ENCODE results near the gene NKAIN4. TPM values are rescaled to one million over a fixed set of nuclear protein-coding genes. Genes with fewer than 3 reads are reported as not detected.

Gene NKAIN4
- total RNA-seq, 1 experiment from 2014 or later: not detected

DNA sequence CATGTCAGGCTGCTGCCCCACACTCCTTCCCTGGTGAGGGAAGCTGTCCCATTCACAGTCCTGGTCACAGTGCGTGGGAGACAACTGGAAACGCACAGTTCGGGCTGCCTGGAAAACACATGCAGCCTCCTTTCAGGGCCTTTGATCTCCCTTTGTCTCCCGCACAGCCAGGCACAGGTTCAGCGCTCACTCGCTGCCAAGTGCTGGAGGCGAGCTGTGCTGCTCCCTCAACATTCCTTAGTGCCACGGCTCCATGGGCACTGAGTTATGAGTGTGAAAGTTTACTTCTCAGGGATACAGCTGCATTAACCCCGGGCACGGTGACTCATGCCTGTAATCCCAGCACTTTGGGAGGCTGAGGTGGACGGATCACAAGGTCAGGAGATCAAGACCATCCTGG lies 47.4 kb downstream of the NKAIN4 start:
- CTCF ChIA-PET: no interaction called here
- TF ChIP-seq, protein P1, sequence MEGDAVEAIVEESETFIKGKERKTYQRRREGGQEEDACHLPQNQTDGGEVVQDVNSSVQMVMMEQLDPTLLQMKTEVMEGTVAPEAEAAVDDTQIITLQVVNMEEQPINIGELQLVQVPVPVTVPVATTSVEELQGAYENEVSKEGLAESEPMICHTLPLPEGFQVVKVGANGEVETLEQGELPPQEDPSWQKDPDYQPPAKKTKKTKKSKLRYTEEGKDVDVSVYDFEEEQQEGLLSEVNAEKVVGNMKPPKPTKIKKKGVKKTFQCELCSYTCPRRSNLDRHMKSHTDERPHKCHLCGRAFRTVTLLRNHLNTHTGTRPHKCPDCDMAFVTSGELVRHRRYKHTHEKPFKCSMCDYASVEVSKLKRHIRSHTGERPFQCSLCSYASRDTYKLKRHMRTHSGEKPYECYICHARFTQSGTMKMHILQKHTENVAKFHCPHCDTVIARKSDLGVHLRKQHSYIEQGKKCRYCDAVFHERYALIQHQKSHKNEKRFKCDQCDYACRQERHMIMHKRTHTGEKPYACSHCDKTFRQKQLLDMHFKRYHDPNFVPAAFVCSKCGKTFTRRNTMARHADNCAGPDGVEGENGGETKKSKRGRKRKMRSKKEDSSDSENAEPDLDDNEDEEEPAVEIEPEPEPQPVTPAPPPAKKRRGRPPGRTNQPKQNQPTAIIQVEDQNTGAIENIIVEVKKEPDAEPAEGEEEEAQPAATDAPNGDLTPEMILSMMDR (conservative IDR thresholded peaks at IDR 0.05; ENCODE audit: low read depth, low read length): no peak
- TF ChIP-seq EZH2 (IDR thresholded peaks at IDR 0.05; ENCODE audit: borderline replicate concordance, low read depth, low read length, poor library complexity, severe bottlenecking): no peak
- POLR2A ChIA-PET (ENCODE audit: low non-redundant PET): no interaction called here
- H3K36me3 ChIP-seq (ENCODE audit: insufficient read depth, low read length, poor library complexity, severe bottlenecking): peaks cover 71% of the 10 kb centered on the region
- H3K27me3 ChIP-seq (replicated peaks; ENCODE audit: insufficient read depth, low read depth, low read length, poor library complexity): no peaks in the 10 kb centered on the region
- no peaks in the 10 kb centered on the region for H3K9me3 ChIP-seq (ENCODE audit: low read depth, low read length, poor library complexity, severe bottlenecking)
- BruUV-seq (replicated peaks): no TSS peak
- no peak for DNase-seq (ENCODE audit: low spot score)
- intact Hi-C loops (cut with micrococcal nuclease; ENCODE audit: unreplicated experiment): no loop called here
- H3K27ac ChIP-seq (ENCODE audit: low read depth, low read length, poor library complexity, severe bottlenecking): no peak overlapping the region
- H3K4me1 ChIP-seq (ENCODE audit: insufficient read depth, low read length, poor library complexity, severe bottlenecking): no peaks in the 10 kb centered on the region
- H3K4me3 ChIP-seq (ENCODE audit: low read depth, low read length, poor library complexity, severe bottlenecking): no peak overlapping the region

DNA sequence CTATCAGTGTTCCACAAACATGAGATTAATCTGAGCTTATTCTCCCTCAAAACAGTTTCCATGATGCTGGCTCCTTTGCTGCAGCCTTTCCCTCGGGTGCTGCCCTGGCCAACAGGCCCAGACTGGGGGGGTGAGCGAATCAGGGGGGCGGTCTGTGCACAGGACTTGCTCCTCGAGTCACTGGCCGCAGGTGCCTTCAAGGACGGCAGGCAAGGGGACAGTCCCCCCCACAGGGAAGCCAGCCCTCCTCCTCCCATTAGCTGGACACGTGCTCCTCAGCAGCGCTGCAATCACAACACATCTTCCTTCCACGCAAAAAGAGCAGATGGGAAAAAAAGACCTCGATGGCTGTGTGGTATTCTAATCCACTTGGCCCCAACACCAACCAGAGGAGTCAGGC lies 48.4 kb downstream of the NKAIN4 start:
- DNase-seq (ENCODE audit: low spot score): no peak
- Histone ChIP-seq H3K4me1 (ENCODE audit: insufficient read depth, low read length, poor library complexity, severe bottlenecking) (no peaks in the 10 kb centered on the region), H3K9me3 (ENCODE audit: low read depth, low read length, poor library complexity, severe bottlenecking) (no peaks in the 10 kb centered on the region), H3K27ac (ENCODE audit: low read depth, low read length, poor library complexity, severe bottlenecking) (no peak overlapping the region), H3K4me3 (ENCODE audit: low read depth, low read length, poor library complexity, severe bottlenecking) (no peak overlapping the region), H3K27me3 (replicated peaks; ENCODE audit: insufficient read depth, low read depth, low read length, poor library complexity) (no peaks in the 10 kb centered on the region), H3K36me3 (ENCODE audit: insufficient read depth, low read length, poor library complexity, severe bottlenecking) (peaks cover 70% of the 10 kb centered on the region)
- ChIA-PET CTCF (no interaction called here), POLR2A (ENCODE audit: low non-redundant PET) (no interaction called here)
- BruUV-seq (replicated peaks): no TSS peak
- intact Hi-C loops (cut with micrococcal nuclease; ENCODE audit: unreplicated experiment): no loop called here
- TF ChIP-seq, protein P1 (conservative IDR thresholded peaks at IDR 0.05; ENCODE audit: low read depth, low read length): no peak
- no peak for TF ChIP-seq EZH2 (IDR thresholded peaks at IDR 0.05; ENCODE audit: borderline replicate concordance, low read depth, low read length, poor library complexity, severe bottlenecking)

DNA sequence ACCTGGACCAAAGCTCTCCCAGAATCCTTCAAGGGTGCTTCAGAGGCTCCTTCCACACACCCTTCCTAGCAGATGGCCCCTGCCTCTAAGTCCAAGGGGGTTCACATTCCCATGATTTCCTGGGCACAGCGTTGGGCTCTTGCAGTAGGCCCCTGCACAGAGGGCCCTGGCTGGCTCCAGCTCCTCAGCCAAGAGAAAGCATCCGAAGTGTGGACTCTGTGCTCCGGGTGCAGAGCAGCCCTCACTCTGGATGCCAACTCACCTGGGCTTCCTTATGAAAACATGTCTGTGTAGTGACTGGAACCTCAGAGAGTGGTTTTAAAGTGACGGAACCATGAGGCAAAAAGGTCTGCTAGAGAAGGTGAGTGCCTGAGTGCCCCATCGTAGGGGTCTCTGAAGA lies 49.9 kb downstream of the NKAIN4 start:
- DNase-seq (ENCODE audit: low spot score): no peak
- Histone ChIP-seq H3K4me3 (ENCODE audit: low read depth, low read length, poor library complexity, severe bottlenecking) (no peak overlapping the region), H3K27me3 (replicated peaks; ENCODE audit: insufficient read depth, low read depth, low read length, poor library complexity) (no peaks in the 10 kb centered on the region), H3K9me3 (ENCODE audit: low read depth, low read length, poor library complexity, severe bottlenecking) (no peaks in the 10 kb centered on the region), H3K27ac (ENCODE audit: low read depth, low read length, poor library complexity, severe bottlenecking) (no peak overlapping the region), H3K36me3 (ENCODE audit: insufficient read depth, low read length, poor library complexity, severe bottlenecking) (peaks cover 62% of the 10 kb centered on the region), H3K4me1 (ENCODE audit: insufficient read depth, low read length, poor library complexity, severe bottlenecking) (no peaks in the 10 kb centered on the region)
- CTCF ChIA-PET: no interaction called here
- intact Hi-C loops (cut with micrococcal nuclease; ENCODE audit: unreplicated experiment): no loop called here
- TF ChIP-seq, protein P1 (conservative IDR thresholded peaks at IDR 0.05; ENCODE audit: low read depth, low read length): no peak
- no peak for TF ChIP-seq EZH2 (IDR thresholded peaks at IDR 0.05; ENCODE audit: borderline replicate concordance, low read depth, low read length, poor library complexity, severe bottlenecking)
- POLR2A ChIA-PET (ENCODE audit: low non-redundant PET): no interaction called here
- BruUV-seq (replicated peaks): no TSS peak

Data from A673 (cell line).